Left lung (tissue), 10 donors: ENCODE data around the gene TSPAN9. TPM values are rescaled to one million over a fixed set of nuclear protein-coding genes. Genes with fewer than 3 reads are reported as not detected.
A peak's percentile ranks its signal among the peaks of the same experiment; 100 is the strongest.

ENCODE experiments used
- ATAC-seq: fragments of 200-7000 bp; cut with Tn5 transposase; one replicate; pipeline ENCODE4 v1.9.1; 2020; ENCODE audit warnings: moderate library complexity
- DNase-seq, 4 donors: peaks; one replicate each; pipeline ENCODE4 v3.0.0-alpha.2; 2013 to 2020
- H3K27ac ChIP-seq, 2 donors: fragments of 200-600 bp; sonication (generic) in 1 of 2; one replicate each; pipeline versions ENCODE4 v1.5.0 to v1.8.0; 2020 to 2021
- H3K27me3 ChIP-seq, 2 donors: fragments of 200-600 bp; sonication (generic) in 1 of 2; one replicate each; pipeline versions ENCODE4 v1.5.0 to v1.8.0; 2020 to 2021
- H3K36me3 ChIP-seq, 2 donors: fragments of 200-600 bp; sonication (generic) in 1 of 2; one replicate each; pipeline versions ENCODE4 v1.5.0 to v1.8.0; 2020 to 2021
- H3K4me1 ChIP-seq, 2 donors: fragments of 200-600 bp; one replicate each; pipeline ENCODE4 v1.8.0; 2021
- H3K4me3 ChIP-seq, 2 donors: fragments of 200-600 bp; sonication (generic) in 1 of 2; one replicate each; pipeline versions ENCODE4 v1.5.0 to v1.8.0; 2020 to 2021; ENCODE audit warnings: mild to moderate bottlenecking in 1 of 2
- H3K9me3 ChIP-seq, 2 donors: fragments of 200-600 bp; sonication (generic) in 1 of 2; one replicate each; pipeline versions ENCODE4 v1.5.0 to v1.8.0; 2020 to 2021
- CTCF ChIP-seq, 2 donors: fragments of 200-600 bp; sonication (generic) in 1 of 2; IDR thresholded peaks; one replicate each; pipeline versions ENCODE4 v1.5.0 to v1.8.0; 2021; ENCODE audit warnings: antibody characterized with exemption in 2 of 2
- intact Hi-C, 2 donors: fragments of 100-400 bp; cut with DNase I; formaldehyde crosslinking; loops; one replicate each; pipeline versions ENCODE4 v1.11.2 to v1.14.2; 2022
- polyA plus RNA-seq, 6 donors: library from polyadenylated mRNA; unstranded; fragments of 120-200 nt; gene quantifications; one replicate each; pipeline ENCODE4 v1.2.1, GENCODE V29; 2013; ENCODE audit not compliant: insufficient read length in 6 of 6
- total RNA-seq, 2 donors: library from RNA; stranded (reverse); fragmentation: NEBNext Ultra II Directional; extraction: Animal tissue kit (Norgen Biotek cat#: 25700); gene quantifications; one replicate each; pipeline ENCODE4 v1.2.1, GENCODE V29; 2021
- donor health status: DM: no; HTN: yes; CAD: no.
- donor health status: DM: no; HTN: no; CAD: no.

TSPAN9 gene
- total and polyA plus RNA-seq, 8 donors = 35.6 to 98.6 (median 81.3) TPM

GRCh38 chr12:3228552-3228951, 151.4 kb downstream of the TSPAN9 start:
- Histone ChIP-seq H3K4me1 (peaks cover 0 to 13% of the 10 kb centered on the region in 2 donors), H3K36me3 (no peaks in the 10 kb centered on the region), H3K9me3 (peaks cover 0 to 4% of the 10 kb centered on the region in 2 donors), H3K4me3 (no peak overlapping the region), H3K27me3 (no peaks in the 10 kb centered on the region), H3K27ac (no peak overlapping the region)
- DNase-seq (peak in 1 of 4 donors; percentile 12), ATAC-seq (no peak)
- TF ChIP-seq CTCF (IDR thresholded peaks at IDR 0.05) = no peak
- intact Hi-C loops = no loop called here

DNA sequence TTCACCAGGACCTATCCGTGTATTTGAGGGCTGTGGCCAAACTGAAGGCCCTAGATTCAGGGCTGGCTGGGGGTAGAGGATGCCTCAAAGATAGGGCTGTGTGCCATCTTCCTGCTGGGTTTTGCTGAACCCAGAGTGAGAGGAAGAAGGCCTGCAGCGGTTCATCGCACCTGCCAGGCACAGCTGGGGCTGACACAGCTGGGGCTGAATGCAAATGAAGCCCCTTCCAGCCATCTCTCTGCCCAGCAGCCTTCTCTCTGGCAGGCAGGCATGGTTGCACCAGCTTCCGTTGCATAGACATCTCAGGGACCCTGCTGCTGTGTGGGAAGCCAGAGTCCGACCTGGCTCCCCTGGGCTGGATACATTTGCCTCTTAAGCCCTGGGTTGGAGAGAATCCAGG, 152.4 kb downstream of the TSPAN9 start:
- intact Hi-C loops = no loop called here
- Histone ChIP-seq H3K36me3 (no peaks in the 10 kb centered on the region), H3K4me1 (peaks cover 0 to 13% of the 10 kb centered on the region in 2 donors), H3K9me3 (peaks cover 0 to 4% of the 10 kb centered on the region in 2 donors), H3K27ac (no peak overlapping the region), H3K4me3 (no peak overlapping the region), H3K27me3 (no peaks in the 10 kb centered on the region)
- DNase-seq (no peak), ATAC-seq (no peak)
- no peak for TF ChIP-seq CTCF (IDR thresholded peaks at IDR 0.05)

DNA sequence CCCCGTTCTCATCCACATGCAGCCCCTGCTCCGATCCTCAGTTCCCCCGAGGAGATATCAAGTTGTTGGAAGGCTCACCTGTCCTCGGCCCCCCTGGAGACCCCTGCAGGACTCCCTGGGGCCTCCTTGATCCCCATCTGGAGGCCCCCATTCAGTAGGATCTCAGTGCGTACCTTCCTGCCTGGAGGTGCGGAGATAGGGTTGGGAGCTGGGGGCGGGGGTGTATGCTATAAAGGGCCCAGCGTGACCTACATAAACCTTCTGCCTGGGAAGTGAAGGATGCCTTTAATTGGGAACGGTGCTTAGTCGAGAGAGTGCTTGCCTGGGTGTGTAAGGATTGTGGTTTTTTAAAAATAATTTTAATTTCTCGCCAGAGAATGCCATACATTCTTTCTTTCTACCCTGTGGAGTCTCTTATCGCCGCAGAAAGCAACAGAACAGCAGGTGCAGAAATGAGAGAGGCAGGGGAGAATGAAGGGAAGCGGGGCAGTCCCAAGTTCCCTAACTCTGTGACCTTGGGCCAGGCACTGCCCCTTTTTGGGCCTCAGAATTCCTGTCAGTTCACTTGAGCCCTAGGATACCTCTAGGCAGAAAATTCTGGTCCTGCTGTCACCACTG, 153.7 kb downstream of the TSPAN9 start:
- Histone ChIP-seq H3K36me3 (no peaks in the 10 kb centered on the region), H3K9me3 (peaks cover 0 to 4% of the 10 kb centered on the region in 2 donors), H3K27me3 (no peaks in the 10 kb centered on the region), H3K4me3 (no peak overlapping the region), H3K4me1 (peaks cover 0 to 5% of the 10 kb centered on the region in 2 donors), H3K27ac (no peak overlapping the region)
- DNase-seq = no peak
- intact Hi-C loops = no loop called here
- no peak for ATAC-seq
- no peak for TF ChIP-seq CTCF (IDR thresholded peaks at IDR 0.05)

- peaks cover 0 to 4% of the 10 kb centered on the region in 2 donors for H3K9me3 ChIP-seq
- no peak for DNase-seq
- intact Hi-C loops = no loop called here
- no peaks in the 10 kb centered on the region for H3K36me3 ChIP-seq
- ATAC-seq = peak; percentile 17
- TF ChIP-seq CTCF (IDR thresholded peaks at IDR 0.05) = no peak
- H3K27me3 ChIP-seq = no peaks in the 10 kb centered on the region
- H3K4me1 ChIP-seq = no peaks in the 10 kb centered on the region
- no peak overlapping the region for H3K4me3 ChIP-seq
- H3K27ac ChIP-seq = no peak overlapping the region
Observed at GRCh38 chr12:3231399-3231876, 154.3 kb downstream of the TSPAN9 start.

- intact Hi-C loops = no loop called here
- H3K9me3 ChIP-seq = peaks cover 0 to under 1% of the 10 kb centered on the region in 2 donors
- DNase-seq (no peak), ATAC-seq (no peak)
- H3K27me3 ChIP-seq = no peaks in the 10 kb centered on the region
- no peak overlapping the region for H3K27ac ChIP-seq
- no peak overlapping the region for H3K4me3 ChIP-seq
- H3K36me3 ChIP-seq = no peaks in the 10 kb centered on the region
- H3K4me1 ChIP-seq = no peaks in the 10 kb centered on the region
- no peak for TF ChIP-seq CTCF (IDR thresholded peaks at IDR 0.05)
Observed at GRCh38 chr12:3233797-3234196, 156.6 kb downstream of the TSPAN9 start.
